WI38 (cell line): ENCODE measurements around the gene TMEM259.

Source experiments
- H3K4me3 ChIP-seq: 2 replicates; pipeline ENCODE4 v1.5.1; 2011; ENCODE audit warnings: low read depth, mild to moderate bottlenecking, control low read depth, low read length
- CTCF ChIP-seq: IDR thresholded peaks from 2 replicates; pipeline ENCODE4 v1.5.1; 2012; ENCODE audit warnings: low read depth, mild to moderate bottlenecking, control low read depth, low read length

TMEM259 gene

GRCh38 chr19:994516-994915 is 26.4 kb downstream of the TMEM259 start:
- no peak for TF ChIP-seq CTCF

GRCh38 chr19:993831-994393 is 27.0 kb downstream of the TMEM259 start:
- no peak for TF ChIP-seq CTCF

More at GRCh38 chr19:994516-994915, 26.4 kb downstream of the TMEM259 start:
- H3K4me3 ChIP-seq, result no peak overlapping the region

GRCh38 chr19:993361-993830 is 27.5 kb downstream of the TMEM259 start:
- no peak overlapping the region for H3K4me3 ChIP-seq
- TF ChIP-seq CTCF, result no peak

More at GRCh38 chr19:993831-994393, 27.0 kb downstream of the TMEM259 start:
- no peak overlapping the region for H3K4me3 ChIP-seq

- TF ChIP-seq CTCF, result no peak
- H3K4me3 ChIP-seq, result no peak overlapping the region
Observed at GRCh38 chr19:992670-993055, 28.3 kb downstream of the TMEM259 start.

- no peak overlapping the region for H3K4me3 ChIP-seq
- TF ChIP-seq CTCF, result no peak
Observed at GRCh38 chr19:991932-992669, 28.8 kb downstream of the TMEM259 start.

GRCh38 chr19:991174-991931 is 29.6 kb downstream of the TMEM259 start:
- no peak for TF ChIP-seq CTCF
- H3K4me3 ChIP-seq, result no peak overlapping the region

- no peak for TF ChIP-seq CTCF
- H3K4me3 ChIP-seq, result no peak overlapping the region
Observed at GRCh38 chr19:990746-991145, 30.2 kb downstream of the TMEM259 start.
